ENCODE results near the gene DENND1A. TPM values are rescaled to one million over a fixed set of nuclear protein-coding genes. Genes with fewer than 3 reads are reported as not detected.

The DENND1A gene
- polyA plus RNA-seq, 1 experiment = 16.2 TPM

DNA sequence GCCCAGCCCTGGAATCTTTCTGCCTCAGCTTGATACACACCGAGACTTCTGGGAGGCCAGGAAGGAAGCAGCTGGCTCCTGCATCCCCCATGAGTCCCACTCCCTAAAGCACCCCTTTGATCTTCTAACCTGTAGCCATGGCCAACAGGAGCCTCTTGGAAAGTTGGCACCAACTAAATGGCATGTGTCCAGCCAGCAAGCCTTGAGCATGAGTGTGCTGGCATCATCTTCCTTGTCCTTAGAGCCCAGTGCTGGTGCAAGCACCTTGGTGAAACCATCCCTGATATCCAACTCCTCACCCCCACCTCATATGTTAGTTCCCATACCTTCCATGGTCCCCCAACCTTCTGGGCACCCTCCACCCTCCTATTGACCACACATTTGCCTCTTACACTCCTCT, 443.5 kb downstream of the DENND1A start:
- H3K9me3 ChIP-seq (ENCODE audit: control insufficient read depth, insufficient read depth, low read length) = no peaks in the 10 kb centered on the region
- POLR2A ChIA-PET = no interaction called here
- no peaks in the 10 kb centered on the region for H3K27me3 ChIP-seq (ENCODE audit: control insufficient read depth, insufficient read depth, low read length)
- CTCF ChIA-PET = no interaction called here
- no peak overlapping the region for H3K4me3 ChIP-seq (ENCODE audit: low read depth, low read length)
- TF ChIP-seq, protein P1, sequence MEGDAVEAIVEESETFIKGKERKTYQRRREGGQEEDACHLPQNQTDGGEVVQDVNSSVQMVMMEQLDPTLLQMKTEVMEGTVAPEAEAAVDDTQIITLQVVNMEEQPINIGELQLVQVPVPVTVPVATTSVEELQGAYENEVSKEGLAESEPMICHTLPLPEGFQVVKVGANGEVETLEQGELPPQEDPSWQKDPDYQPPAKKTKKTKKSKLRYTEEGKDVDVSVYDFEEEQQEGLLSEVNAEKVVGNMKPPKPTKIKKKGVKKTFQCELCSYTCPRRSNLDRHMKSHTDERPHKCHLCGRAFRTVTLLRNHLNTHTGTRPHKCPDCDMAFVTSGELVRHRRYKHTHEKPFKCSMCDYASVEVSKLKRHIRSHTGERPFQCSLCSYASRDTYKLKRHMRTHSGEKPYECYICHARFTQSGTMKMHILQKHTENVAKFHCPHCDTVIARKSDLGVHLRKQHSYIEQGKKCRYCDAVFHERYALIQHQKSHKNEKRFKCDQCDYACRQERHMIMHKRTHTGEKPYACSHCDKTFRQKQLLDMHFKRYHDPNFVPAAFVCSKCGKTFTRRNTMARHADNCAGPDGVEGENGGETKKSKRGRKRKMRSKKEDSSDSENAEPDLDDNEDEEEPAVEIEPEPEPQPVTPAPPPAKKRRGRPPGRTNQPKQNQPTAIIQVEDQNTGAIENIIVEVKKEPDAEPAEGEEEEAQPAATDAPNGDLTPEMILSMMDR (IDR thresholded peaks at IDR 0.05; ENCODE audit: low read depth, low read length) = no peak
- no peak for DNase-seq (ENCODE audit: low read depth, low spot score)
- H3K27ac ChIP-seq (ENCODE audit: low read depth, low read length) = no peak overlapping the region

DNA sequence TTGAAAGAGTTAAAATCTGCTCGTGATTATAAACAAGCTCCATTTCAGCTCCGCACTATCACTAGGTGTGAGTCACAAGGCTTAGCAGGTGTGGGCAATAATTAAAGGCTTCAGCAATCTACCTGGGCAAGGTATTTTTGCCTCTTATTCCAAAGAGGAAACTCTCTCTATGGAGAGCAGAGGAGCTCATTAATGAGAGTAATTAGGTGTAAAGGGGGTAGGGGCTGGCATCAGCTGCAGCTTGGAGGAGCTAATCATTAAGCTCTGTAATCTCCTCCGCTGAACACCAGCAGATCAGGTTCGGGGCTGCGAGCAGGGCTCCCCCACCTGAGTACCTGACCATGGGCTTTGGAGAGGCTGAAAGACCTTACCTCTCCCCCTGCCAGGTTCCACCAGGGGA, 444.7 kb downstream of the DENND1A start:
- Histone ChIP-seq H3K9me3 (ENCODE audit: control insufficient read depth, insufficient read depth, low read length) (no peaks in the 10 kb centered on the region), H3K27ac (ENCODE audit: low read depth, low read length) (no peak overlapping the region), H3K4me3 (ENCODE audit: low read depth, low read length) (no peak overlapping the region), H3K27me3 (ENCODE audit: control insufficient read depth, insufficient read depth, low read length) (no peaks in the 10 kb centered on the region)
- ChIA-PET CTCF (no interaction called here), POLR2A (no interaction called here)
- TF ChIP-seq, protein P1 (IDR thresholded peaks at IDR 0.05; ENCODE audit: low read depth, low read length) = no peak
- no peak for DNase-seq (ENCODE audit: low read depth, low spot score)

DNA sequence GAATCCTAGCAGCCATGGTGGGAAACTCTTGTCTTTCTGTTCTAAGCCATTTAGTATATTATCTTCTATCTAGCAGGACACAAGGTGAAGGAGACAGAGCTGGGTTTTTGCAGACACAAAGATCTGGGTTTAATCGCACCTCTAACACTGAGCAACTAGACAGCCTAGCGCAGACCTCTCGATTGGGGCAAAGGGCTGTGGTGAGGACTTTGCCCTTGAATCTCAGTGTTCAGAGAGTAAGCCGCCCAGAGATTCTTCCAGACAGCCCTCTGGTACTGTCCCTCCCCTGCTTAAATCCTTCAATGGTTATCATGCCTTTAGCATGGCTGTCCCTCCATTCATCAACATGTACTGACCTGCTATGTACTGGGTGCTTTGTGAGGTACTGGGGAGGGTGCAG, 445.8 kb downstream of the DENND1A start:
- ChIA-PET CTCF (no interaction called here), POLR2A (no interaction called here)
- Histone ChIP-seq H3K4me3 (ENCODE audit: low read depth, low read length) (no peak overlapping the region), H3K27ac (ENCODE audit: low read depth, low read length) (no peak overlapping the region), H3K27me3 (ENCODE audit: control insufficient read depth, insufficient read depth, low read length) (no peaks in the 10 kb centered on the region), H3K9me3 (ENCODE audit: control insufficient read depth, insufficient read depth, low read length) (no peaks in the 10 kb centered on the region)
- TF ChIP-seq, protein P1 (IDR thresholded peaks at IDR 0.05; ENCODE audit: low read depth, low read length) = no peak
- DNase-seq (ENCODE audit: low read depth, low spot score) = no peak

DNA sequence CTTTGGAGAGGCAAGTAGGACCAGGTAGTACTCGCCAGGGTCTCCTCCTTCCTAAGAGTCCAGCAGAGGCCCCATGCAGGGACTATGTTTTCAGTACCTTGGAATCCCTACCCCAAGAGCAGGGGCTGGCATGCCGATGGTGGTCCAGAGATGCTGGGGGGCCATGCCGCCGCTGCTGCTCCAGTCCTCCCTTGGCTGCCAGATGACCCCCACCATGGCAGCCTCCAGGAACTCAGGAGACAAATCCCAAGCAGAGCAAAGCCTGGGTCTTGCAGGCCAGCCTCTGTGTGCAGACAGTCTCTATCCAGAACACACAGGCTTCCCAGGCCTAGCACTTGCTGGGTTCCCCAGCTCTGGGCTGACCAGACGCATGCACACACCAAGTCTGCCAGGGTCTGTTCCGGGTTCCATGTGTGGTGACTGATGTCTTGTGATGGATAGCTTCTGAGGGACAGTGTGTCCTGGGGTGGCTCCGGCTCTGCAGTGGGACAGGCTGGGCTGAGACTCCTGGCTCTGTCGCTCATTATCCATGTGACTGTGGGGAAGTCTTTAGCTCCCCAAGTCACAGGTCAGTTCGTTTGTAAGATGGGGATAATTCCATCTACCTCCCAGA, 446.6 kb downstream of the DENND1A start:
- Histone ChIP-seq H3K9me3 (ENCODE audit: control insufficient read depth, insufficient read depth, low read length) (no peaks in the 10 kb centered on the region), H3K27ac (ENCODE audit: low read depth, low read length) (no peak overlapping the region), H3K4me3 (ENCODE audit: low read depth, low read length) (no peak overlapping the region), H3K27me3 (ENCODE audit: control insufficient read depth, insufficient read depth, low read length) (no peaks in the 10 kb centered on the region)
- TF ChIP-seq, protein P1 (IDR thresholded peaks at IDR 0.05; ENCODE audit: low read depth, low read length) = no peak
- ChIA-PET CTCF (no interaction called here), POLR2A (no interaction called here)
- DNase-seq (ENCODE audit: low read depth, low spot score) = no peak

DNA sequence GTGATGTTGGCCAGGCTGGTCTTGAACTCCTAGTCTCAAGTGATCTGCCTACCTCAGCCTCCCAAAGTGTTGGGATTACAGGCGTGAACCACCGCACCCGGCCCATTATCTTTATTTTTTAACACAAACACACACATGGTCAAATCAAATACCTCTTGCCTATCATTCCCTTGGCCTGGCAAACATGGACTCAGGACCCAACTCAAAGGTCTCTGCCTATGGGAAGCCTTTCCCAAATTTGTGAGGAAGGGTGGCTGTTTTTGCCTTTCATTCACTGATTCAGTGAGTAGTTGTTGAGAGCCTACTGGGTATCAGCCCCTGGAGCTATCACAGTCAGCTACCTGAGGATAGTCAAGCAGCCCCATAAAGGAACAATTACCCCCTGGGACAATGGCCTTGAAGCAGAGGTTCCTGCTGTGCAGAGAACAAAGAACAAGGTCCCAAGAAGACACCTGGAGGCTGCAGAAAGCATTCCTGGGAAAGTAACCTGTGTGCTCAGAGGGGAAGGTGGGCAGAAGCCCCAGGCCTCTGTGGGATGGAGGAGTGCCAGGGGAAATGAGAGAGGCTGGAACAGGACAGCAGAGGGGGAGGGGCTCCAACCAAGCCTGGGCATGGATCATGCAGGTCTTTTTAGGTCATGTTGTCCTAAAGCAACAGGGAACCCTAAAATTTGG, 447.5 kb downstream of the DENND1A start:
- H3K27ac ChIP-seq (ENCODE audit: low read depth, low read length) = no peak overlapping the region
- no peak overlapping the region for H3K4me3 ChIP-seq (ENCODE audit: low read depth, low read length)
- DNase-seq (ENCODE audit: low read depth, low spot score) = no peak
- H3K27me3 ChIP-seq (ENCODE audit: control insufficient read depth, insufficient read depth, low read length) = no peaks in the 10 kb centered on the region
- POLR2A ChIA-PET = no interaction called here
- H3K9me3 ChIP-seq (ENCODE audit: control insufficient read depth, insufficient read depth, low read length) = no peaks in the 10 kb centered on the region
- CTCF ChIA-PET = no interaction called here
- TF ChIP-seq, protein P1 (IDR thresholded peaks at IDR 0.05; ENCODE audit: low read depth, low read length) = no peak
